ENCODE measurements around the gene SYT1.

GRCh38 chr12:79162948-79163347, 298.4 kb downstream of the SYT1 start:
- TF ChIP-seq EZH2 (IDR thresholded peaks at IDR 0.05; ENCODE audit: borderline replicate concordance, insufficient read depth, low read depth, low read length, poor library complexity, severe bottlenecking) = no peak
- TF ChIP-seq, protein P1, sequence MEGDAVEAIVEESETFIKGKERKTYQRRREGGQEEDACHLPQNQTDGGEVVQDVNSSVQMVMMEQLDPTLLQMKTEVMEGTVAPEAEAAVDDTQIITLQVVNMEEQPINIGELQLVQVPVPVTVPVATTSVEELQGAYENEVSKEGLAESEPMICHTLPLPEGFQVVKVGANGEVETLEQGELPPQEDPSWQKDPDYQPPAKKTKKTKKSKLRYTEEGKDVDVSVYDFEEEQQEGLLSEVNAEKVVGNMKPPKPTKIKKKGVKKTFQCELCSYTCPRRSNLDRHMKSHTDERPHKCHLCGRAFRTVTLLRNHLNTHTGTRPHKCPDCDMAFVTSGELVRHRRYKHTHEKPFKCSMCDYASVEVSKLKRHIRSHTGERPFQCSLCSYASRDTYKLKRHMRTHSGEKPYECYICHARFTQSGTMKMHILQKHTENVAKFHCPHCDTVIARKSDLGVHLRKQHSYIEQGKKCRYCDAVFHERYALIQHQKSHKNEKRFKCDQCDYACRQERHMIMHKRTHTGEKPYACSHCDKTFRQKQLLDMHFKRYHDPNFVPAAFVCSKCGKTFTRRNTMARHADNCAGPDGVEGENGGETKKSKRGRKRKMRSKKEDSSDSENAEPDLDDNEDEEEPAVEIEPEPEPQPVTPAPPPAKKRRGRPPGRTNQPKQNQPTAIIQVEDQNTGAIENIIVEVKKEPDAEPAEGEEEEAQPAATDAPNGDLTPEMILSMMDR (IDR thresholded peaks at IDR 0.05) = no peak

Data from B cell (primary cell).